Activated T-cell treated with anti-CD3 and anti-CD28 coated beads for 24 hours (primary cell): ENCODE data around the gene TBC1D22A.

ENCODE experiments used
- DNase-seq: peaks from one replicate; pipeline ENCODE4 v3.0.0-alpha.2; 2020; ENCODE audit warnings: low read depth

The TBC1D22A gene

GRCh38 chr22:47143249-47143938, 380.9 kb downstream of the TBC1D22A start:
- no peak for DNase-seq

GRCh38 chr22:47144076-47144765, 381.8 kb downstream of the TBC1D22A start:
- DNase-seq, result no peak

GRCh38 chr22:47144791-47145425, 382.5 kb downstream of the TBC1D22A start:
- no peak for DNase-seq

GRCh38 chr22:47145883-47146282, 383.4 kb downstream of the TBC1D22A start:
- DNase-seq, result no peak

- no peak for DNase-seq
Observed at GRCh38 chr22:47146391-47146790, 383.9 kb downstream of the TBC1D22A start.

- DNase-seq, result no peak
Observed at GRCh38 chr22:47146941-47147340, 384.5 kb downstream of the TBC1D22A start.

DNA sequence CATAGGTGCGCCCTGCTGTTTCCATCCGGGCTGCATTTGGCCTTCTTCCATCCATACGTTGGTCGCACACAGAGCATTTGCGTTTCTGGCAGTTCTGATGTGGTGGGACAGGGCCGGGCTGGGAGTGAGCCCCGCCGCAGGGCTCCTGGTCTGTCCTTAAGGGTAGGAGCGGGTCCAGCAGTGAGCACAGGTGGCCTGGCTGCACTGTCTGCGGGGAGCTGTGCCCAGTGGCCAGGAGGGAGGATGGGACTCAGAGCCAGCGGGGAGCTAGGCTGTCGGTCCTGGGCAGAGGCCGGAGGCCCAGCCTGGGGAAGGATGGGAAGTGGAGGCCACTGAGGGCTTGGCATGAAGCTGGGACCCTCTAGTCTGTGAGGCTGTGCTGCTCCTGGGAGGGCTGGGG, 385.1 kb downstream of the TBC1D22A start:
- no peak for DNase-seq

GRCh38 chr22:47148510-47148909, 386.1 kb downstream of the TBC1D22A start:
- DNase-seq, result no peak

DNA sequence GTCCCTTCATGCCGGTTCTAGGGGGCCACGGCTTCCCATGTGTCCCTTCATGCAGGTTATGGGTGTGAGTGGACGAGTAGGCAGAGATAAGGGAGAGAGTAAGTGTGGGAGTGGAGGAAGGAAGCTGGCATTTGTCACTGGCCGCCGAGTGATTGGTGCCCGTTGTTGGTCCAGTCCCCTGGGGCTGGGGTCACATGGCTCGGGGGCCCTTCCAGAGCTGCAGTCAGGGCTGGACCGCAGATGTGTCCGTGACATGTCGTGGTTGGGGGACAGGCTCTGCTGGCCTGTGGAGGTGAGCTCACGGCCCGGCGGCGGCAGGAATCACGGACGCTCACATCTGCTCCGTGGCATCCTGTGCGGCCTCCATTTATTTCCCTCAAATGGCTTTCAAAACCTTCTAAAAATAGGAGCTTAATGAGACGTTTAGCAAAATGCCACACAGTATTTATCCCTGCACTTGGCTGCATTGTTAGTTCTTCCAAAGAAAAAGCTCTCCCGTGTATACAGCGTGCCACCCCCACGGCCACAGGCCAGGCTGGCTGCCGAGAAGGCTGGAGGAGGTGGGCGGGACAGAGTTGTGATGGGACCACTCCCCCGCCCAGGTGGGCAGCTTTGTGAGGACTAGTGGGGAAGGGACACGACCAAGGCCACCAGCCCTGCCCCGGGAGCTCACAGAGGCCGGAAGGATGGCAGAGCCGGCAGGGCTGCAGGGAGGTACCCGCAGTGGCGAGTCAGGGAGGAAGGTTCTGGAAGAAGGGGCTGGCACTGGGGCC, 386.7 kb downstream of the TBC1D22A start:
- DNase-seq, result no peak

DNA sequence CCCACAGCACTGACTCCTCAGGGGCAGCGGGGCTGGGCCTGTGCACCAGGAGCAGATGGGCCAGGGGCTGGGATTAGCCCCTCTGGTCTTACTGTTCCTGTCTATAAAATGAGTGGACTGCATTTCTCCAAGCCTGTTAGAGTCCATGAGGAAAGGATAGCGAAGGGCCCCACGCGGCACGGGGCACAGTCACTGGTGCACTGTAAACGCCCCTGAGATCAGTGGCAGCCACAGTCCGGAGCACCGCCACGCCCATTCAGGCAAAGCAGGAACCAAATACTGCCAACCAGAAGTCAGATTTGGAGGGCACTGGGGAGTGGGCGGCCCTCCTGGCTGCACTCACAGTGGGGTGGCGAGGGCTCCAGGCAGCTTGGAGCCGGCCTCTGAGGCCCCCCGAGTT, 387.5 kb downstream of the TBC1D22A start:
- no peak for DNase-seq

DNA sequence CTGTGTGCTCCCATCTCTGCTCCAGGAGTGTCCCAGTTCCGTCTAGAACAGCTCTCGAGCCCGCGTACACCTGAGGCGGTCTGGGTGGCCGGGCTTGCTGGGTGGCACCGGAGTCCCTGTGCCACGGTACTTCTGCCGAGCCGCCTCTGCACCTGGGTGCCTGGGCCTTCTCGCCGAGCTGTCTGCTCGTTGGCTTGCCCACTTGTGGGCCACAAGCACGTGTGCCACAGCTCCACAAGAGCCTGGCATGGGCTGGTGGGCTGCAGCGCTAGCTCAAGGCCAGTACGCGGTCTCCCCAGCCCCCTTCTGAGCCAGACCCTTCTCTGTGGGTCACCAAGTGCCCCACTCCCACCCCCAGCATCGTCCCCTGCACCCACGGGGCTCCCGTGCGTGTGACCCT, 388.0 kb downstream of the TBC1D22A start:
- no peak for DNase-seq

GRCh38 chr22:47151064-47151463, 388.6 kb downstream of the TBC1D22A start:
- no peak for DNase-seq

DNA sequence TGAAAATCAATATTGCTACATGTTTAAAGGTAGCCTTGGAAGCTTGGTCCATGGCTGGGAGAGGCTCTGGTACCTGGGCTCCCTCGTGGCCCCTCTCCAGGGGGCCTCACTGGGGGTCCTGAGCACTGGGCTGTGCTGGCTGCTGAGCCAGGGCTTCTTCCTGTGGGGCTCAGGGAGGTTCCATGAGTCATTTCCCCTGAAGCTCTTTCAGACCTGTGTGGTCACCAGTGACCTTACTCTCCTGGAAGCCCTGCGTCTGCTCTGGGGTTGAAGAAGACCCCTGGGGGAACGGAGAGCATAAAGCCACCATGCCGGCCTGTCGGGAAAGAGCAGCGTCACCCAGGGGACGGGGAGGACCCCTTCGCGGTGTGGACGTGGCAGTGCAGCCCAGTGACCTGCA, 389.0 kb downstream of the TBC1D22A start:
- DNase-seq, result no peak

DNA sequence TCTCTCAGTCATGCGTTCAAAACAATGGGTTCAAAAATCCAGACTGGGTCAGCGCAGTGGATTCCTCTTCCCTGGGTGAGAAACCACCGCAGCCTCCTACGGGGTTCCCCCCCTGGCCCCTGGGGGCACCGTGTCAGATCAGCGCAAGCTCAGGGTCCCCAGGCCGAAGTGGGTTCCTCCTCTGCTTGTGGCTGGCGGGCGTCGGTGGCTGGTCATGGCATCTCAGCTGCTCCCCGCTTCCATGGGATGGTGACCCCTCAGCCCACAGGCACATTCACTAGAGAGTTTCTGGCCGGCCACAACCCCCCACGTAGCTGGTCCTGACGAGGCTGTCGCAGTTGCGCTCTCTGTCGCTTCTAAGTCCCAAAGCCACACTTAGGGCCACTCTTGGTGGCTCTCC, 389.8 kb downstream of the TBC1D22A start:
- DNase-seq, result no peak

GRCh38 chr22:47152938-47153337, 390.5 kb downstream of the TBC1D22A start:
- DNase-seq, result no peak

DNA sequence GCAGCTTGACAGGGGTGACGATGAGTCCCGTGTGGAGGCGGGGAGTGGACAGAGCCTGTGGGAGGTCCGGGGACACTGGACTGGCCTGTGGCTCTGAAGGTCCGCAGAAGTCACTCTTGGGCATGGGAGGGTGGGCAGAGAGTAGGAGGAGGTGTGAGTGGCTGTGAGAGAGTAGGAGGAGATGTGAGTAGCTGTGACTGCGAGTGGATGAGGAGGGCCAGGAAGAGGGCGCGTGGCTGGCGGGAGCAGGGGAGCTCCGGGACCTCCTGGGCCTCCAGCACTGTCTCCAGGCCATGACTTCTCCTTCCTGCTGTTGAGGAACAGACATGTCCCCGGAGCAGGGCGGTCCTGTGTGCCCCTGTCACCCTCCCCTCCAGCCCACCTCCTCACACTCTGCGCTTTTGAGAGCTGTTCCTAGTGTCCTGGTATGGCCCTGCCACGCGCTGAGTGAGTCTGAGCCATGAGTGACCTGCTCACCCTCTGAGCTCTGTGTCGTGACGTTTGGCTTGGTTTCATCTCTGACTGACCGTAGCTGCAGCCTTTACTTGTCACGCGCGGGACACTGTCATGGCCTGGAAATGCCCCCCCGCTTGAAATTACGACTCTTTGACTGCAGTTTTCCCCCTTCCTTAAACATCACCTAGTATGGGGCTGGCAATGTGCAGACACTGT, 391.5 kb downstream of the TBC1D22A start:
- no peak for DNase-seq

- no peak for DNase-seq
Observed at GRCh38 chr22:47154621-47155081, 392.2 kb downstream of the TBC1D22A start.

DNA sequence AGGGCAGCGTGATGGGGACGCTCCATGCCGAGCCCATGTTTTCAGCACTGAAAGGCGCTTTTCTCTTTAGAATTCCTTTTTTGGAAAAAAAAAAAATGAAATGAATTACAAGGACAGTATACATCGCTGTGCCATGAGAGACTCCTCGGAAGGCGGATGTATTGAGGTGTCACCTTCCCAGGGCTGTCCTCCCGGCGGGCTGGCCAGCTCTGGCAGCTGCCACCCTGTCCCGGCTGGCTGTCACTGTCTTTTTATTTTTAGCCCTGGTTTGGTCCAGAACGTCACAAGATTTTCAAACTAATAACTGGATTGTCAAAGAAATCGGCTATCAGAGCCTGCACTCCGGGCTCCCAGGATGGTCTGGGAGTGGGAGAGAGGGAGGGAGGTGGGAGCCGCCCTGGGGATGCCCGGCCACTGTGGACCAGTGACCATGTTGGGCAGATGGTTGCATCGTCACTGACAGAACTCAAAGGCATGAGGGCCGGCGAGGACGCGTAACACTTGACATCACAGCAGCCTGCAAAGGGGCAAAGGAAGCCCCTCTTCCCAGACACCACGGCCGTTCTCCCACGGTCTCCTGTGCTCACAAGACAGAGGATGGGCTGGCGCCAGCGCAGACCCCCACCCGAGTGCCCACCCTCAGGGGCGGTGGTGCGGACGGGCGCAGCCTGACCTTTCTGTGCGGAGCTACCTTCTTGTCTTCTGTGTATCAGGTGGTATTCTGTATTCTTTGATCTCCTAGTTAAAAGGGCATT, 392.9 kb downstream of the TBC1D22A start:
- no peak for DNase-seq

DNA sequence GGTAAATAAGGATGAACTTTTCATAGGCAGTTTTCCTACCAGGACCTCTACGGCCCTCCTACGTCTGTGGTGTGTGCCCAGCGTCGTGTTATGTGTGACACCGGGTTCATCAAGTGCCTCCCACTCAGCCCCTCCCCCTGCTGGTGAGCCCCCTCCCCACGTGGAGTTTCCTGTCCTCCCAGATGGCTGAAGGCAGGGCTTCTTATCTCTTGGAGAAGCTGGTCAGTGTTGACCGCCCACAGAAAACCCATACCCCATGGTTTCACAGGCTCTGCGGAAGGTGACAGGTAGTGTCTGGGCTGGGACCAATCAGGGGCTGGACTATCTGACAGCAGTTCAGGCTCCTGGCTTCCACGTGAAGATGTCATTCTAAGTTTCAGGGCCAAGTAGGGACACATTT, 393.5 kb downstream of the TBC1D22A start:
- DNase-seq, result no peak

DNA sequence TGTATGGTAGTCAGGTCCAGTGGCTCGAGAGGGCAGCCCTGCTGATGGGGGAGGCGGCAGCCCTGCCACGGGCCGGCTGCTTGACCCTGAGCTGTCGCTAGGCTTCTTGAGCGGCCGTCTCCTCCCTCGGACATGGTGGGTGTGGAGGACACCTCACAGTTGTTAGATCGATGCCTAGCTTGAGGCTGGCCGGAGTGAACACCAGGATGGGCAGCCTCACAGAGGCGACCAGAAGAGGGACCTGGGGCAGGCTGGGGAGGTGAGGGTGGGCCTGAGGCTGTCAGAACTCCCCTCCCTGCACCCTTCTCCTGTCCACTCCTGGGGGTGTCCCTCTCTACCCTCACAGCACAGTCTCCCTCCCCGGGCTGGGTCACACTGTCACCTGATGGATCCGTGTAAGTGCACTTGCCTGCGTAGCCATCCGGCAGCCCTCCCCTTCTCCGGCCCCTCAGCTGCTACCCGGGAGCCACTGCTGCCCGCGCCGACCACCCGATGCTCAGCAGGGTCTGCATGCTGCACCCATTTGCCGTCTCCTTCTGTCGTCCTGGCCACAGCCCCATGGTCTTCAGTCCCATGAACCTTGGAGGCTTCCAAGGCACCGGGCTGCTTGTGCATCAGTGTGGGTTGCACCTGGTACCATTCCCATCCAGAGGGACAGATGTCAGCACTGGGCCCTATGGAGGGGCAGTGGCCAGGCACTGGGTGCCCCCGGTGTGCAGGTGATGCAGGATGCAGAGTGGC, 394.1 kb downstream of the TBC1D22A start:
- DNase-seq, result no peak

DNA sequence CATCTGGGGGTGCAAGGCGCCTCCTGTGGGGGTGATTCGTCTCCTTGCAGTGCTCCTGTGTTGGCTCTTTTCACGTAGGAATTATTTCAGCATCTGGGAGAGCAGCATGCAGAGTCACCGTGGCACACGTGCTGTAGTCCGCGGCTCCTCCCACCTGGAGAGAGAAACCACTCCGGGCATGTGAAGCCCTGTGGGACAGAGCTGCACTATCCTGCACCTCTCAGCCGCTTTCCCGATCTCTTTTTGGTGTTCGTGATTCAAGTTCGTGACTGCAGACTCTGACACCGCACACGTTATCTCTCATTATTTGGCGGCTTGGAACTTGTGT, 394.6 kb downstream of the TBC1D22A start:
- DNase-seq, result no peak
